Endothelial cell of umbilical vein (primary cell): ENCODE results near the gene MAPT.

Experiments
- CTCF ChIP-seq, 2 donors: IDR thresholded peaks; 1 replicate in 1 of 2; 2 replicates in 1 of 2; pipeline ENCODE4 v1.5.1; 2011; ENCODE audit warnings: low read length in 2 of 2, mild to moderate bottlenecking in 2 of 2, moderate library complexity in 2 of 2, control low read depth in 1 of 2, inconsistent platforms in 1 of 2, low read depth in 1 of 2; ENCODE audit not compliant: insufficient read depth in 1 of 2; ENCODE audit errors: extremely low read depth in 1 of 2
- EZH2 ChIP-seq: IDR thresholded peaks from 2 replicates; pipeline ENCODE4 v1.6.1; 2012; ENCODE audit warnings: borderline replicate concordance, low read depth, mild to moderate bottlenecking, moderate library complexity, low read length, inconsistent platforms; ENCODE audit not compliant: severe bottlenecking
- MYC ChIP-seq: IDR thresholded peaks from one replicate; pipeline ENCODE4 v1.6.1; 2011; ENCODE audit warnings: mild to moderate bottlenecking, low read depth, low read length
- POLR2A ChIP-seq: IDR thresholded peaks from 2 replicates; pipeline ENCODE4 v1.6.1; 2012; ENCODE audit warnings: low read depth, mild to moderate bottlenecking, control low read depth, low read length

GRCh38 chr17:45976755-45977505 is 82.6 kb downstream of the MAPT start:
- TF ChIP-seq CTCF (IDR thresholded peaks at IDR 0.05; ENCODE audit: extremely low read depth in 1 of 2, insufficient read depth in 1 of 2, low read depth in 1 of 2, low read length in 2 of 2): no peak
- no peak for TF ChIP-seq POLR2A
- TF ChIP-seq EZH2: no peak
- no peak for TF ChIP-seq MYC
